ENCODE data around the gene PARD3. TPM values are rescaled to one million over a fixed set of nuclear protein-coding genes. Genes with fewer than 3 reads are reported as not detected.

PARD3 gene
- total RNA-seq, 3 donors from 2014 or later (not counting 1 experiment from before 2014, with no cell fraction given): 0.14 to 0.49 (median 0.38) TPM

- Histone ChIP-seq H3K4me3 (ENCODE audit: low read length) (no peak overlapping the region), H3K9me3 (ENCODE audit: control insufficient read depth, insufficient read depth, low read length) (no peaks in the 10 kb centered on the region), H3K4me1 (ENCODE audit: control insufficient read depth, insufficient read depth, low read length) (no peaks in the 10 kb centered on the region), H3K27me3 (ENCODE audit: control insufficient read depth, insufficient read depth, low read length) (no peaks in the 10 kb centered on the region), H3K27ac (ENCODE audit: low read length) (no peak overlapping the region), H3K36me3 (ENCODE audit: control insufficient read depth, insufficient read depth, low read length) (no peaks in the 10 kb centered on the region)
- no peak for TF ChIP-seq CTCF (IDR thresholded peaks at IDR 0.05)
- no peak overlapping the region for H3K27ac Mint-ChIP-seq
- no peaks in the 10 kb centered on the region for H3K4me1 Mint-ChIP-seq
- 93% methylated on average over 2 of the region's 2 CpGs for WGBS (ENCODE audit: insufficient coverage)
- H3K36me3 Mint-ChIP-seq: no peaks in the 10 kb centered on the region
- peaks cover 9 to 38% of the 10 kb centered on the region in 2 donors for H3K27me3 Mint-ChIP-seq (ENCODE audit: low read depth in 2 of 2)
- no peaks in the 10 kb centered on the region for H3K9me3 Mint-ChIP-seq
- H3K4me3 Mint-ChIP-seq: no peak overlapping the region
- no peak for ATAC-seq
- intact Hi-C loops (cut with micrococcal nuclease): no loop called here
- no peak for DNase-seq
Observed at GRCh38 chr10:34180749-34181148, 634.3 kb downstream of the PARD3 start.

DNA sequence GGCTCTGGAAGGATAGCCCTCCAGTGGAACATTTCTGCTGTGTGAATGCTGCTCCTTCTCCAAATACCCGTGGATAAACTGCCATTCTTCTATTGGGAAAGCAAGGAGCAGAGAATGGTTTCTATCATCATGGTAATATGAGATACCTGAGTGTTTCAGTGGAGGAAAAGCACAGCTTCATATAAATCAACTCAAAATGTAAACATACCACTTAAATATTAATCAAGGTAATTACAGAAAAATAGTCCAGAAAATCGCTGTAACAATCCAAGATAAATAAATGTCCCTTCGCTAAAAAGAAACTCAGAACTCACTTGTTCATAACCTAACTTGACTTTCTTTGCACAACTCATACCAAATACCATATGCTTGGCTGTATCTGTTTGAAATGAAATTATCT, 635.8 kb downstream of the PARD3 start:
- H3K9me3 ChIP-seq (ENCODE audit: control insufficient read depth, insufficient read depth, low read length): no peaks in the 10 kb centered on the region
- no peaks in the 10 kb centered on the region for H3K36me3 ChIP-seq (ENCODE audit: control insufficient read depth, insufficient read depth, low read length)
- 100% methylated on average over 3 of the region's 3 CpGs for WGBS (ENCODE audit: insufficient coverage)
- no peaks in the 10 kb centered on the region for H3K4me1 ChIP-seq (ENCODE audit: control insufficient read depth, insufficient read depth, low read length)
- H3K27me3 Mint-ChIP-seq (ENCODE audit: low read depth in 2 of 2): peaks cover 9 to 30% of the 10 kb centered on the region in 2 donors
- intact Hi-C loops (cut with micrococcal nuclease): no loop called here
- H3K27me3 ChIP-seq (ENCODE audit: control insufficient read depth, insufficient read depth, low read length): no peaks in the 10 kb centered on the region
- no peaks in the 10 kb centered on the region for H3K4me1 Mint-ChIP-seq
- H3K36me3 Mint-ChIP-seq: no peaks in the 10 kb centered on the region
- DNase-seq (no peak), ATAC-seq (no peak)
- no peak overlapping the region for H3K27ac Mint-ChIP-seq
- H3K4me3 Mint-ChIP-seq: no peak overlapping the region
- no peak overlapping the region for H3K27ac ChIP-seq (ENCODE audit: low read length)
- no peaks in the 10 kb centered on the region for H3K9me3 Mint-ChIP-seq
- no peak for TF ChIP-seq CTCF (IDR thresholded peaks at IDR 0.05)
- no peak overlapping the region for H3K4me3 ChIP-seq (ENCODE audit: low read length)

- no peak for TF ChIP-seq CTCF (IDR thresholded peaks at IDR 0.05)
- Mint-ChIP-seq H3K9me3 (no peaks in the 10 kb centered on the region), H3K27ac (no peak overlapping the region), H3K27me3 (ENCODE audit: low read depth in 2 of 2) (peaks cover 9 to 33% of the 10 kb centered on the region in 2 donors), H3K4me3 (no peak overlapping the region), H3K4me1 (no peaks in the 10 kb centered on the region), H3K36me3 (no peaks in the 10 kb centered on the region)
- Histone ChIP-seq H3K9me3 (ENCODE audit: control insufficient read depth, insufficient read depth, low read length) (no peaks in the 10 kb centered on the region), H3K36me3 (ENCODE audit: control insufficient read depth, insufficient read depth, low read length) (no peaks in the 10 kb centered on the region), H3K27me3 (ENCODE audit: control insufficient read depth, insufficient read depth, low read length) (no peaks in the 10 kb centered on the region), H3K4me3 (ENCODE audit: low read length) (no peak overlapping the region), H3K27ac (ENCODE audit: low read length) (no peak overlapping the region), H3K4me1 (ENCODE audit: control insufficient read depth, insufficient read depth, low read length) (no peaks in the 10 kb centered on the region)
- DNase-seq (no peak), ATAC-seq (no peak)
- intact Hi-C loops (cut with micrococcal nuclease): no loop called here
- WGBS (ENCODE audit: insufficient coverage): 33% methylated on average over 1 of the region's 3 CpGs
Observed at GRCh38 chr10:34178756-34179155, 636.3 kb downstream of the PARD3 start.

GRCh38 chr10:34178196-34178595, 636.9 kb downstream of the PARD3 start:
- peaks cover 7 to 38% of the 10 kb centered on the region in 2 donors for H3K27me3 Mint-ChIP-seq (ENCODE audit: low read depth in 2 of 2)
- H3K9me3 Mint-ChIP-seq: no peaks in the 10 kb centered on the region
- no peaks in the 10 kb centered on the region for H3K36me3 Mint-ChIP-seq
- 87% methylated on average over 4 of the region's 4 CpGs for WGBS (ENCODE audit: insufficient coverage)
- Histone ChIP-seq H3K27ac (ENCODE audit: low read length) (no peak overlapping the region), H3K4me1 (ENCODE audit: control insufficient read depth, insufficient read depth, low read length) (no peaks in the 10 kb centered on the region), H3K9me3 (ENCODE audit: control insufficient read depth, insufficient read depth, low read length) (no peaks in the 10 kb centered on the region), H3K36me3 (ENCODE audit: control insufficient read depth, insufficient read depth, low read length) (no peaks in the 10 kb centered on the region), H3K27me3 (ENCODE audit: control insufficient read depth, insufficient read depth, low read length) (no peaks in the 10 kb centered on the region), H3K4me3 (ENCODE audit: low read length) (no peak overlapping the region)
- no peak overlapping the region for H3K27ac Mint-ChIP-seq
- ATAC-seq (no peak), DNase-seq (no peak)
- intact Hi-C loops (cut with micrococcal nuclease): no loop called here
- no peaks in the 10 kb centered on the region for H3K4me1 Mint-ChIP-seq
- no peak for TF ChIP-seq CTCF (IDR thresholded peaks at IDR 0.05)
- no peak overlapping the region for H3K4me3 Mint-ChIP-seq
